GM06990 (cell line): Measurements from ENCODE around the gene IKBIP.
A peak's percentile ranks its signal among the peaks of the same experiment; 100 is the strongest.

Experiments used
- DNase-seq: peaks from one replicate; pipeline ENCODE4 v3.0.0-alpha.2; 2011; ENCODE audit not compliant: insufficient read length; ENCODE audit errors: extremely low read depth
- H3K27me3 ChIP-seq: replicated peaks from 2 replicates; pipeline ENCODE4 v1.6.0; 2011; ENCODE audit warnings: low read length; ENCODE audit not compliant: control insufficient read depth, insufficient read depth
- H3K36me3 ChIP-seq: 2 replicates; pipeline ENCODE4 v1.5.1; 2011; ENCODE audit warnings: low read length; ENCODE audit not compliant: control insufficient read depth, insufficient read depth
- H3K4me3 ChIP-seq: replicated peaks from 2 replicates; pipeline ENCODE4 v1.5.1; 2011; ENCODE audit warnings: low read depth, mild to moderate bottlenecking, control low read depth, low read length
- CTCF ChIP-seq: IDR thresholded peaks from 2 replicates; pipeline ENCODE4 v1.5.1; 2011; ENCODE audit warnings: low read length, control low read depth, mild to moderate bottlenecking, inconsistent platforms; ENCODE audit not compliant: insufficient read depth, poor library complexity, severe bottlenecking

The IKBIP gene, protein sequence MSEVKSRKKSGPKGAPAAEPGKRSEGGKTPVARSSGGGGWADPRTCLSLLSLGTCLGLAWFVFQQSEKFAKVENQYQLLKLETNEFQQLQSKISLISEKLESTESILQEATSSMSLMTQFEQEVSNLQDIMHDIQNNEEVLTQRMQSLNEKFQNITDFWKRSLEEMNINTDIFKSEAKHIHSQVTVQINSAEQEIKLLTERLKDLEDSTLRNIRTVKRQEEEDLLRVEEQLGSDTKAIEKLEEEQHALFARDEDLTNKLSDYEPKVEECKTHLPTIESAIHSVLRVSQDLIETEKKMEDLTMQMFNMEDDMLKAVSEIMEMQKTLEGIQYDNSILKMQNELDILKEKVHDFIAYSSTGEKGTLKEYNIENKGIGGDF

DNA sequence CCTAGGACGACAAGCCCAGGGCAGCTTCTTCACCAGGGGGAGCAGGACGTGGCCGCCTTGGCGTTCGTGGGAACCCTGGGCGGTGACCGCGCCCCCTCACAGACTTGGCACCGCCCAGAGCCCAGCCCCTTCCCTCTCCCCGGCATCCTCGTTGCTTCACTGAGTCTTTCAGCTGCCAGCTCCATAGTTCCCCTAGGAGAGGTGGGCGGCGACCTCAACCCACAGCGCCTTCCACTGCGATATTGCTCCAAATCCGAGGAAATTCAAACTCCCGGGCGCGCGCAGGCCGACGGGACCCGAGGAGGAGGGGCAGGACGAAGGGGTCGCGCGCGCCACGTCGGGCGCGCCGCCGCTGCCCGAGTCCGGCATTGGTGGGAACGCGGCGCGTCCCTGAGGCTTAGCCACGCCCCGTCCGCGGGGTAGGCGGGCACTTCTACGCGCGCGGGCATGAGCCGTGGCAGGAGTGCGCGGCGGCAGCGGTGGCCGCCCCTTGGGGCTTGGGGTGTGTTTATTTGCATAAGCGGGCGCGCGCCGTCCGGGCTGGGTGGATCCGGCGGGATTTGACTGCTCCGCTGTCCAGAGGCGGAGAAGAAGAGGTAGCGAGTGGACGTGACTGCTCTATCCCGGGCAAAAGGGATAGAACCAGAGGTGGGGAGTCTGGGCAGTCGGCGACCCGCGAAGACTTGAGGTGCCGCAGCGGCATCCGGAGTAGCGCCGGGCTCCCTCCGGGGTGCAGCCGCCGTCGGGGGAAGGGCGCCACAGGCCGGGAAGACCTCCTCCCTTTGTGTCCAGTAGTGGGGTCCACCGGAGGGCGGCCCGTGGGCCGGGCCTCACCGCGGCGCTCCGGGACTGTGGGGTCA lies at the start of gene IKBIP, which contains the start of gene APAF1:
TSS of gene IKBIP (minus strand) at position 77 of the 860 bp plus-strand sequence. CDS start 87 bp downstream, outside the sequence.
TSS of gene APAF1 (plus strand) at position 579 of the 860 bp plus-strand sequence. CDS start 3,070 bp downstream, outside the sequence.
- Histone ChIP-seq H3K36me3 (no peaks in the 10 kb centered on the region; the same call in none of the 2 replicates), H3K27me3 (no peaks in the 10 kb centered on the region), H3K4me3 (peak within 1 kb of the TSS; percentile 94)
- peak; percentile 99 for DNase-seq
- TF ChIP-seq CTCF = no peak

GRCh38 chr12:98691351-98691750 lies 46.8 kb upstream of the IKBIP start:
- H3K36me3 ChIP-seq = peaks cover 3% of the 10 kb centered on the region

GRCh38 chr12:98686603-98687002 lies 42.0 kb upstream of the IKBIP start:
- DNase-seq = no peak
- TF ChIP-seq CTCF = no peak
- Histone ChIP-seq H3K27me3 (no peaks in the 10 kb centered on the region), H3K36me3 (peaks cover 1% of the 10 kb centered on the region), H3K4me3 (no peak overlapping the region)

More at GRCh38 chr12:98691351-98691750, 46.8 kb upstream of the IKBIP start:
- Histone ChIP-seq H3K27me3 (no peaks in the 10 kb centered on the region), H3K4me3 (no peak overlapping the region)
- no peak for DNase-seq
- TF ChIP-seq CTCF = no peak

DNA sequence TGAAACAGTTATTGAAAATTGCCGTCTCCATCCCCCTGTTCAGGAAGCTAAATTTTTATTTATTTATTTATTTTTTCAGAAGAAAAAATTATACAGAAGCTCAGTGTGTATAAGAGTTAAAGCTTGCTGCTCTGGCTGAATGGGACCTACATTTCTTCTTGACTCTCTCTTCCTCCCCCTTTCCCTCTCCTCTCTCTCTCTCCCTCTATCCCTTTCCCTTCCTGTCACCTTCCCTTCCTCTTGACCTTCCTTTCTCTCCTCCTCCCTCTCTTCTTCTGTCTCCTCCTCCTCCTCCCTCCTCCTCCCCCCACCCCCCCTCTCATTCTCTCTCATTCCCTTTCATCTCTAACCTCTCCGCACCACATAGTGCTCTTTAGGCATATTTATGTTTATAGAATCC lies 39.6 kb upstream of the IKBIP start:
- no peak for TF ChIP-seq CTCF
- Histone ChIP-seq H3K27me3 (no peaks in the 10 kb centered on the region), H3K36me3 (peaks cover 7% of the 10 kb centered on the region), H3K4me3 (no peak overlapping the region)
- no peak for DNase-seq

GRCh38 chr12:98679611-98680005 lies 35.0 kb upstream of the IKBIP start:
- H3K36me3 ChIP-seq = peaks cover 13% of the 10 kb centered on the region
- H3K4me3 ChIP-seq = no peak overlapping the region
- TF ChIP-seq CTCF = no peak
- no peaks in the 10 kb centered on the region for H3K27me3 ChIP-seq
- DNase-seq = no peak
